ENCODE data around the gene CTIF.

The CTIF gene

DNA sequence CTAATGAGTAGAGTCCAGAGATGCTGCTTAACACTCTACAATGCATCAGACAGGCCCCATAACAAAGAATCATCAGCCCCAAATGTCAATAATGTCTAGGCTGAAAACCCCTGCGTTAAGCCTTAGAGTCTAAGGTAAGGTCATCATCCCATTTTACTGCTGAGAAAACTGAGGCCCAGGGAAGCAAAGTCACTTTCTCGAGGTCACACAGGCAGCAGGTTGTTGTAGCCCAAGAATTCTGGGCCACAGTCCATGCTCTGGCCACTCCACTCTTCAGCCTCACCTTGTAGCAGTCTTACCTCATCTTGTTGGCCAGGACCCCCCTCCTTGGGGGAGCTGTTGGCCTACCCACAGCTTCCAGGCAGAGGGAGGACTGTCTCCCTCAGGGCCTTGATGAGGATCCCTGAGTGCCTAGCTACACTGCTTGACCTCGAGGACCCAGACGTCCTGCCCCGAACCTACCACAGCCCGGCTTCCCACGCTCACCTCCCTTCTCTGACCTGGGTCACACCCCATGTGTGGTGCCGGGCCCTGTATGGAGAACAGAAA is 357.6 kb downstream of the CTIF start:
- no peak for DNase-seq

DNA sequence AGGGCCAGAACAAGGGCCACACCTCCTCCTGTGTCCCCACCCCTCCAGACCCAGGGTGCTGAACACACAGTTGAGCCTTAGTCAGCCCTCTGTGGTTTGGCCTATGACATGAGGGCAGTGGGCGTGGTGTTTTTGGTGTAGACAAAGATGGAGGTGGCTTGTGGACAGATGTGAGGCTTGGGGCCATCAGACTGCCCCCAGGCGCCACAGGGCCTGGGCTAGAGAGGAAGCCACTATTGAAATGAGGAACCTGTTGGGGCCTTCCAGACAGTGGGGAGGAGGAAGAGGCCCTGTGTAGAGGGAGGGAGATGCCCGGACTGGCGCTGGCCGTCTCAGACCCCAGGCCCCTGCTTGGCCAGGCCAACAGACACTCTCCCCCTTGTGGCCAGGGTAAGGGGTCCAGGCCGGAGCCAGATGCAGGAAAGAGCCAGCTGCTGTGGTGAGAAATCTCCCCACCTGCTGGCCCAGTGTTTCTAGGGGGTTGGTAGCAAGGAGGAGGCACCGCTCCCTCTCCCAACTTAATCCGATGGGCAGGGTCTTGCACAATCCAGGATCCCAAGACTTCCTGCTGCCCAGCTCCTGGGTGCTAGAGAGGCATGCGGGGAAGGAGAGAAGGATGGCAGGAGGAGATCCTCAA is 358.2 kb downstream of the CTIF start:
- DNase-seq: no peak

DNA sequence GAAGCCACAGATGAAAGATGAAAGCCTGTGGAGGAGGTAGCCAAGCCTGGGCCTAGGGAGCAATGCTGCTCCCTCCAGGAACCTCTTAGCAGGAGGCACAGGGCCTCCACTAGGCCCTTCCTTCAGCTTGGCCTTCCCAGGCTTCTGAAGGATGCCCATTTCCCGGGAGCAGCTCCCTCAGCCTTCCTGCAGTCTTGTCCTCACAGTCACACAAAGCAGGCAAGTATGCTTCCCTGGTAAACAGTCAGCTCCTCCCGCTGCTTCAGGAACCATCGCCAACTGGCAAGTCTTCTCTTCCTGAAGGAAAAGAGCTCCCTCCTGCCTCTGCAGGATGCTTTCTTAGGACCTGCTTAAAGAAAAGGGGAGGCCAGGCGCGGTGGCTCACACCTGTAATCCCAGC is 358.7 kb downstream of the CTIF start:
- no peak for DNase-seq

DNA sequence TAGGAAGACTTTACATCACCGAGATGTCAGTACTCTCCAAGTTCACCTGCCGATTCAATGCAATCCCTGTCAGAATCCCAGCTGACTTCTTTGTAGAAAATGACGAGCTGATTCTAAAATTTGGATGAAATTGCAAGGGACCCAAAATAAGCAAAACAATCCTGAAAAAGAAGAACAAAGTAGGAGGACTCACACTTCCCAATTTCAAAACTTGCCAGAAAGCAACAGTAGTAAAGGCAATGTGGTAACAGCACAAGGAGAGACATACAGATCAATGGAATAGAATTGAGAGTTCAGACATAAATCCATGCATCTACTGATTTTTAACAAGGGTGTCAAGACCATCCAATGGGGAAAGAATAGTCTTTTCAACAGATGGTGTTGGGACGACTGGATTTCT is 359.7 kb downstream of the CTIF start:
- no peak for DNase-seq

DNA sequence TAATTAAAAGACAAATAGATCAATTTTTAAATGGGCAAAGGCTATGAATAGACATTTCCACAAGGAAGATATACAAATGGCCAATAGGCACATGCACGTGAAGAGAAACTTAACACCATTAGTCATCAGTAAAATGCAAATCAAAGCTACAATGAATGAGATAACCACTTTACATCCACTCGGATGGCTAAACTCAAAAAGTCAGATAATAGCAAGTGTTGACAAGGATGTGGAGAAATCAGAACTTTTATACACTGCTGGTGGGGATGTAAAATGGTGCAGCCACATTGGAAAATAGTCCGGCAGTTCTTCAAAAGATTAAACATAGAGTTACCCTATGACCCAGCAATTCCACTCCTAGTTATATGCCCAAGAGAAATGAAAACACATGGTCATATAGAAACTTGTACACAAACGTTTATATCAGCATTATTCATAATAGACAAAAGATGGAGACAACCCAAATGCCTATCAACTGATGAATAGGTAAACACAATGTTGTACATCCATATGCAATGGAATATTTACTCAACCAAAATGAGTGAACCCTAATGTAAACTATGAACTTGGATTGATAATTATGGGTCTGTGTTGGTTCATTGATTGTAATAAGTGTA is 360.8 kb downstream of the CTIF start:
- DNase-seq: no peak

DNA sequence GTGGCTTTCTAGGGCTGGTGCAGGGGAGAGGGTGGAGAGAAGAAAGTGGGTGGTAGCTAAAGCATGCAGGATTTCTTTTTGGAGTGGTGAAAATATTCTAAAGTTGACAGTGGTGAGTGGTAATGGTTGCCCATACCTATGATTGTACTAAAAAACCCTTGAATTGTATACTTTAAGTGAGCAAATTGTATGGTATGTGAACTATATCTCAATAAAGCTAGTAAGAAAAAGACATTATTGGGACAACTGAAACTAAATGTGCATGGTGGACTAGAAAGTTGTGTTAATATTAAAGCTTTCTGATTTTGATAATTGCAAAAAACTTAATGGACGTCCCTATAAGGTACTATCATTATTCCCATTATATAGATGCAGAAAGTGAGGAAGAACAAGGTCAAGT is 361.6 kb downstream of the CTIF start:
- DNase-seq: no peak

DNA sequence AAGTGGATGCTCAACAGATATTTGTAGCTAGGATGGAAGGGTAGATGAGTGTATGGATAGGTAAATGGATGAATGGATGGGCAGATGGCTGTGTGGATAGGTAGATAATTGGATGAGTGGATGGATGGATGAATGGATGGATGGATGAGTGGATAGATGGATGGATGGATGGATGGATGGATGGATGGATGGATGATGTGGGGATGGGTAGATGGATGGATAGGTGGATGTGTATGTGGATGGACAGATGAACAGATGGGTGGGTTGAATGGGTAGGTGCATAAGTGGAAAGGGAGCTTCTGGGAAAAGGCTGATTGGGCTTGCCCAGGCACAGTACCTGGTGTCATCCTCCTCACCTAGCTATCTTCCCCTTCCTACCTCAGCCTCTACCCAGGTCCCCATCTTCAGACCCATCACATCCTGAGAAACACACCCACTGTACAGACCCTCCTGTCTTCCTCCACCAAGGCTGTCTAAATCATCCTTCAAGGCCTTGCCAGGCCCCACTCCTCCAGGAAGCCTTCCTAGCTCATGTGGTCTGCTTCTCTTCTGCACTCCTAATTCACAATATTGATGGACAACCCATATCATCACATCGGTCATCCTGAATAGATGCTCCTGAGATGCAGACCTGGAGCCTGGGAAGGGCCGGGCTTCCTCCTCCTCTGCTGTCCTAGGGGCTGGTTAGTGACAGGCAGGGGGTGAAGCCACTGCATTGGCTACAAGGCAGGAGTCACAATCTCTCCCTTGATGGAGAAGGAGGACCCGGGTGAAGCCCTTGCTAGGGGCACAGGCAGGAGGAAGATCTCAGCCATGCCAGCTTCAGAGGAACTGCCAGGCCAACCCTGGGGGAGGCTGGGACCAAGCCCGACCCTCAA is 362.6 kb downstream of the CTIF start:
- no peak for DNase-seq

DNA sequence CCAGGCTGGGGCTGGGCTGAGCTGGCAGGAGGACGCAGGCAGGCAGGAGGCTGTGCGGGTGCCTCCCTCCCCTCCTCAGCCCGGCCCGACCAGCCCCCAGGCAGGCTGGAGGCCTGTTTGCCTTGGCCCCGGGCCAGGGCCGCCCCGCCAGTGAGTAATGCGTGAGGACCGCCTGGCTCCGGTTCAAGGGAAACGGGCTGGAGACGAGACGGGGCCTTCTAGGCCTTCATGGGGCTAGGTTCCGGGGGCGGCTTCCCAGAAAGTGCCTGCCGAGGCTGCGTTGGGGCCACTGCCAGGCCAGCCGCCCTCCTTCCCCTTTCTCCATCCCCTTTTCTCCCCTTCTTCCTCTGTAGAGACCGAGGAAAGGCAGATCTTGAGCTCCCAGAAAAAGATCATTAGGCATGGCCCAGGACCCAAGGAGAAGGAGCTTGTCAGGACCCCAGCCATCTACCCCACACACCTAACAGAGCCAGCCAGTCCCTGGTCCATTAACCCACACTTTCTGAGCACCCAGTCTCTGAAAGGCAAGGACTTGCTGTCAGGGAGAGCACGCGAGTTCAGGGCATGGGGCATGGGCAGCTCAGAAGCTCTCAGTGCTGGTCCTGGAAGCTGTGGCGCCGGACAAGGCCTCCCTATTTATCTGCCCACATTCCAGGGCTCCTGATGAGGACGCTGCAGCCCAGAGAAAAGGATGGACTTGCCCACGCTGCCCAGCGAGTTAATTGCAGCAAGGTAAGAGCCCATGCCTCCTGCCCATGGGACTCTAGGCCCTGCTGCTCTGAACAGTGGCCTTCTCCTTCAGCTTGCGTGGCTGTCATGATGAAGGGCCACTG is 363.4 kb downstream of the CTIF start:
- DNase-seq: no peak

DNA sequence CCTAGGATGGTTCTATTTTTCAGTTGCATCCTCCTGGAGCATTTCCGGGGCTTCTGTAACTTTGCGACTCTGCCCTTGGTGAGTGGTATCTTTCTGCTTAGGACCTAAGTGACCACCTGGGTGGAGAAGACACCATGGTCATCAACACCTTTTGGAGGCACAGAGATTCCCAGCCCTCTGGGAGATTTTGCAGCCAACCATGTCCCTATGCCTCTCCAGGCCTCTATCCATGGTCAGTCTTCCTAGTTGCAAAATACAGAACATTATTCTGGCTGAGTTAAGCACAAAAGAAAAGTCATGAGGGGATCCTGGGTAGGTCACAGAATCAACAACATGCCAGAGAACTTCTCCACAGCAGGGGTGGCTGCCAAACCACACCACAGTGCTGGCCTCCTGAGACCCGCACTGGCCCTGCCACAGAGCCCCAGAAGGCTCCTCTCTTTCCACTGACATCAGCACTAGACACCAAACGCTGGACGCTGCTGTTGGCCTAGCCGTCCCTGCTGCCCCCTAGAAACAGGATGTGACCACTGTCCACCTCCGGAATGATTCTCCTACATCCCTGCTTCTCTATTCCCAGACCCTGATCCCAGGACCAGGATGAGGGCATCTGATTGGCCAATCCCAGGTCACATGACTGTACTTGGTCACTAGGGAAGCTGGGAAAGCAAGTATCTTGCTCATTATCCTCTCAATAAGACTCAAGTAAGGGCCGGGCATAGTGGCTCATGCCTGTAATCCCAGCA is 364.2 kb downstream of the CTIF start:
- DNase-seq: no peak

DNA sequence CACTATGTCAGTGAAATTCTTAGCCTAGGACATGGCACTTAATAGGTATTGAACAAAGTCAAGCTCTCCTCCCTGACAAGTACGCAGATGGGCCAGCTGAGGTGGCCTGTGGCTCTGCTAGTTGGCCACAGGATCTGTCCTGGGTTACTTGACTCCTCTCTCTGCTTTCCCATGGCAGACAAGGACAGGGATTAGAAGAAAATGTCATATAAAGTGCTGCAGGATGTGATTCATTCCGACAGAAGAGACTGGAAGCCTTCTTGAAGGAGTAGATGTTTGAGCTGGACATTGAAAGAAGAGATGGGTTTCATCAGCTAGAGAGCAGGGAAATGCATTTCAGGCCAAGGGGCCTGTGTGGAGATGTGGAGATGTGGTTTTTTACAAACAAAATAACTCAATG is 365.3 kb downstream of the CTIF start:
- no peak for DNase-seq

DNA sequence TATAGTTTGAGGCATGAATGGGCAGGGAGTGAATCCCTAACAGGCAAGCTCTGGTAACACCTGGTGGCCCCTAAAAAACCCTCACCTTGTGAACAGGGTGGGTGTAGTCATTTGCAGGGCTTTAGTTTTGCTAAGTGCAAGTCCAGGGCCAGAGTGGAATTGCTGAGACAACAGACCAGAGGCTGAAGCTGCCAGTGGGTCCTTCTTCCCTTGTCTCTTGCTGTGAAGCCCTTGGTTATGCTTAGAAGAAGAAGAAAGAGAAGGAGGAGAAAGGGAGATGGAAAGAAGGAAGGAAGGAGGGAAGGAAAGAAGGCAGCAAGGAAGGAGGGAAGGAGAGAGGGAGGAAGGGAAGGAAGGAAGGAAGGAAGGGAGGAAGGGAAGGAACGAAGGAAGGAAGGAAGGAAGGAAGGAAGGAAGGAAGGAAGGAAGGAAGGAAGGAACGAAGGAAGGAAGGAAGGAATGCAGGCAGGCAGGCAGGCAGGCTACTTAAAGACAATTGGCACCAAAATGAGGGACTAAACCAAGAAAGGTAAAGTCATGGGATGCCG is 366.1 kb downstream of the CTIF start:
- no peak for DNase-seq

DNA sequence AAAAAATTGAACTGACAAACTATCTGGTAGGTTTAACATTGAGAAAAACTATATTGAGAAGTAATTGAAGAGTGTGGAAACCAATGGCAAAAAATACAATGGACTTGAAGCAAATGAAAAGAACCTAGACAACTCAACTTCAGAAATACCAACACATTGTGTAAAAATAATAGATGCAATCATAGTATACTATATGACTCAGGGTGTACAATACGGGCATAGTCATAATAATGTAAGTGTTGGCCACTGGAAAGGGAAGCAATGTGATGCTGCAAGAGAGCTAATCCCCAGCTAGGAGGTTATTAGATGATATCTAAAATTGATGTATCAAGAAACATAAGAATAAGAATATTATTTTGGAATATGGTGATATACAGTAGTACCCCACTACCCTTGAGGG is 366.7 kb downstream of the CTIF start:
- DNase-seq: no peak

DNA sequence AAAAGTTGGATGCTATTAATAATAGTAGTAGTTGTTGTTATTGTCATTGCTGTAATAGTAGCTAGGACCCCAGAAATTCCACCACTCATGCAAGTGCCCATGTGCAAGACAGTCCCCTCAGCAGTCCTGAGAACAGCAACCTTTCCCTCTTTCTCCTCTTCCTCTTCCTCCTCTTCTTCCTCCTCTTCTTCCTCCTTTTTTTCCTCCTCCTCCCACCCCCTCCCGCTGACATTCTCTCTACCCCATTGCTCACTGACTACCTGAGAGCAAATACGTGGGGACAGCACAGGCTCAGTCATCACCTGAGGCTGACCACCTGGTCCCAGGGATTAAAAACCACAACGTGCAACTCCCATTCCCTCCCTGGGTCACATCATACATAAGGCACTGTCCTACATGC is 370.1 kb downstream of the CTIF start:
- DNase-seq: no peak

DNA sequence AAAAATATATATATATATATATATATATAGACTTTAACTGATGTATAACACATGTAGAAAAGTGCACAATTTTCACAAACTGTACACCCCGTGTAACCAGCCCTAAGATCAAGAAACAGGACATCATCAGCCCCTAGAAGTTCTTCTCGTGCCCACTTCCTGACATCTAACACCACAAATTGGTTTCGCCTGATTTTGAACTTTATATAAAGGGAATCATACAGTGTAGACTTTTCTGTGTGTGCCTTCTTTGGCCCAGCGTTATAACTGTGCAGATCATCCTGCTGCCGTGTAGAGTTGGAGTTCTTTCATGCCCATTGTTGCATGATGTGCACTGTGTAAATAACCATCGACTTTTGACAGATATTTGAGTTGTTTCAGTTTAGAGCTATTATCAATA is 370.9 kb downstream of the CTIF start:
- no peak for DNase-seq

DNA sequence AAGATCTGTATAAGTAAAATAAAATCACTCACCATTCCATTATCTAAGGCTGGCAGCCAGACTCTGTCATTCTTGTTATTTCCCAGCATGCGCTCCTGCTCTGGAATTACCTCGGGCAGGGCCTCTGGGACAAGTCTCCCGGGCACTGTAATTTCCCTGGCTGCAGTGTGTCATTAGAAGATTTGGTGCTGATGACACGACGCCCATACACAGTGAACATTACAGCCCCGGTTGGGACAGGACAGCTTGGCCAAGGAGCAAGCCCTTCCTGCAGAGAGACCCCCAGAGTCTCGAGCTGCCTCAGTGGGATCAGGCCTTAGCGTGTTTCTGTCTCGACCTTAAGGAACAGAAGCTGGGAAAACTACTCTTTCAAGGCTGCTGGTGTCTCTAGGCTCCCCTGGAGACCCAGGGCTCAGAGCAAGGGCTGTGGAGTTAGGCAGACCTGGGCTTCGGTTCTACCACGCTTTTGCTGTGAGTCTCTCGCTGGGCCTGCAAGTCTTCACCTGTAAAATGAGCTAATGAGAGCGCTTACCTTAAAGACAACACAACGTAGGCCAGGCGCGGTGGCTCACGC is 372.2 kb downstream of the CTIF start:
- no peak for DNase-seq
